ENCODE results near the gene MMP25.

Gene MMP25

GRCh38 chr16:3097266-3097665 is 50.9 kb downstream of the MMP25 start:
- DNase-seq: no peak

- no peak for DNase-seq
Observed at GRCh38 chr16:3098459-3099394, 52.4 kb downstream of the MMP25 start, which contains the start of gene ZSCAN10. Gene ZSCAN10 (minus strand): TSS chr16:3099294. CDS start chr16:3092937, 6,357 bp downstream.

- no peak for DNase-seq
Observed at GRCh38 chr16:3099395-3099731, 53.0 kb downstream of the MMP25 start.

- DNase-seq: peak; percentile 79
Observed at GRCh38 chr16:3099732-3100499, 53.6 kb downstream of the MMP25 start.

- no peak for DNase-seq
Observed at GRCh38 chr16:3101018-3101840, 54.9 kb downstream of the MMP25 start.

GRCh38 chr16:3101841-3102470 is 55.6 kb downstream of the MMP25 start:
- DNase-seq: no peak

GRCh38 chr16:3106205-3106928 is 60.0 kb downstream of the MMP25 start:
- peak; percentile 82 for DNase-seq

Data from DMS153 (cell line).